ENCODE measurements around the gene RBM33. TPM values are rescaled to one million over a fixed set of nuclear protein-coding genes. Genes with fewer than 3 reads are reported as not detected.

RBM33 gene
- total and polyA plus RNA-seq, 2 of the 13 experiments (the other 11 are each of a cell fraction or from before 2014, with no cell fraction given) = 12.4 to 28.9 TPM

GRCh38 chr7:155766966-155767916 lies 122.8 kb downstream of the RBM33 start:
- TF ChIP-seq ZNF207 (IDR thresholded peaks at IDR 0.05; ENCODE audit: borderline replicate concordance) = no peak
- no peak for TF ChIP-seq HIVEP1 (CRISPR knock-in tag; IDR thresholded peaks at IDR 0.05)
- TF ChIP-seq PAWR (CRISPR knock-in tag; IDR thresholded peaks at IDR 0.05; ENCODE audit: borderline replicate concordance) = no peak
- TF ChIP-seq CREB3 (CRISPR knock-in tag; IDR thresholded peaks at IDR 0.05) = no peak
- TF ChIP-seq SNAPC4 (CRISPR knock-in tag; IDR thresholded peaks at IDR 0.05) = no peak
- no peak for TF ChIP-seq ERF (CRISPR knock-in tag; IDR thresholded peaks at IDR 0.05)
- no peak for TF ChIP-seq RORA (CRISPR knock-in tag; IDR thresholded peaks at IDR 0.05)
- no peak for TF ChIP-seq ZFP36L1 (CRISPR knock-in tag; IDR thresholded peaks at IDR 0.05)
- no peak for TF ChIP-seq ZNF605 (CRISPR knock-in tag; IDR thresholded peaks at IDR 0.05)
- TF ChIP-seq MXD4 (CRISPR knock-in tag; IDR thresholded peaks at IDR 0.05) = no peak
- no peak for TF ChIP-seq ZNF276 (CRISPR knock-in tag; IDR thresholded peaks at IDR 0.05; ENCODE audit: low read depth)
- no peak for TF ChIP-seq ZNF253 (CRISPR knock-in tag; IDR thresholded peaks at IDR 0.05; ENCODE audit: borderline replicate concordance)
- no peak for TF ChIP-seq NR3C1 (CRISPR knock-in tag; IDR thresholded peaks at IDR 0.05)
- no peak for TF ChIP-seq CCDC6 (CRISPR knock-in tag; IDR thresholded peaks at IDR 0.05)
- TF ChIP-seq PHF5A (CRISPR knock-in tag; IDR thresholded peaks at IDR 0.05; ENCODE audit: low read depth, unreplicated experiment) = no peak
- ATAC-seq (peak; percentile 13; the same call in 1 of the 3 replicates), DNase-seq (ENCODE audit: low spot score) (no peak), FAIRE-seq (no peak)
- Histone ChIP-seq H2AFZ (ENCODE audit: low read length) (no peak overlapping the region), H3K9ac (ENCODE audit: insufficient read depth, low read depth, low read length) (no peak overlapping the region), H3K27me3 (ENCODE audit: control insufficient read depth in 1 of 2, insufficient read depth in 2 of 2, low read length in 2 of 2) (no peaks in the 10 kb centered on the region), H4K20me1 (ENCODE audit: insufficient read depth, low read length) (peaks cover 9% of the 10 kb centered on the region), H3K4me2 (ENCODE audit: low read depth, low read length) (no peak overlapping the region), H3K79me2 (ENCODE audit: insufficient read depth, low read length) (peaks cover 4% of the 10 kb centered on the region), H3K4me3 (replicated peaks in 1 of 3; ENCODE audit: insufficient read depth in 1 of 3, low read depth in 2 of 3, low read length in 3 of 3) (no peak overlapping the region), H3K36me3 (replicated peaks in 1 of 2; ENCODE audit: control insufficient read depth in 1 of 2, insufficient read depth in 2 of 2, low read length in 2 of 2) (peaks cover 42 to 91% of the 10 kb centered on the region in 2 experiments), H3K9me3 (ENCODE audit: low read length) (no peaks in the 10 kb centered on the region), H3K27ac (ENCODE audit: extremely low read length, insufficient read depth, low read length) (no peak overlapping the region), H3K4me1 (ENCODE audit: insufficient read depth, low read length) (no peaks in the 10 kb centered on the region)
- intact Hi-C loops (cut with micrococcal nuclease; ENCODE audit: unreplicated experiment) = loop anchor here (10.0 kb wide), 2 partner anchors 352 to 382 kb away; no protein-coding TSS in a partner anchor
- no TSS peak for BruUV-seq (replicated peaks)
- POLR2A ChIA-PET = no interaction called here
- WGBS (ENCODE audit: low lambda C conversion rate) = over 99% methylated on average over 12 of the region's 12 CpGs
- CTCF ChIA-PET (ENCODE audit: low intra/inter-chr PET ratio, low total read pairs) = interaction anchor here (1.3 to 1.5 kb wide), 2 partner anchors 355 to 387 kb away, joined by 4 to 7 read pairs; no protein-coding TSS in a partner anchor
- in situ Hi-C loops (cut with HindIII; ENCODE audit: extremely low pct_ligation_motif_present, low pct_unique_long_range_greater_than_20kb) = loop anchor here (25.0 kb wide), 1 partner anchor 380 kb away; no protein-coding TSS in a partner anchor
